A673 (cell line): ENCODE data around the gene RNU6-8.

Source experiments
- CTCF ChIP-seq: fragments of 300-800, 200-600 bp; sonication (generic); conservative IDR thresholded peaks from 2 replicates; pipeline ENCODE4 v1.5.1; 2017; ENCODE audit warnings: low read depth, mild to moderate bottlenecking, antibody characterized with exemption, low read length, moderate library complexity, mixed read lengths
- EZH2 ChIP-seq: fragments of 200-600 bp; sonication (generic); IDR thresholded peaks from 2 replicates; pipeline ENCODE4 v1.6.1; 2017; ENCODE audit warnings: borderline replicate concordance, low read depth, mild to moderate bottlenecking, mixed read lengths, antibody characterized with exemption, low read length; ENCODE audit not compliant: poor library complexity, severe bottlenecking

GRCh38 chr14:32208490-32208889 lies 5.4 kb upstream of the RNU6-8 start:
- TF ChIP-seq CTCF, result no peak
- TF ChIP-seq EZH2, result no peak
